ENCODE results near the gene TRAFD1. TPM values are rescaled to one million over a fixed set of nuclear protein-coding genes. Genes with fewer than 3 reads are reported as not detected.
"Not testable (repeated sequence)": the region's sequence is repeated elsewhere in the genome, so short reads cannot be mapped to it uniquely, and the experiment has no call there.

The TRAFD1 gene
- total RNA-seq (2014; rRNA removed; shearing (Covaris generic)) = 30.7 and 55.6 TPM in 2 replicates

GRCh38 chr12:112125250-112125999 is at the start of gene TRAFD1:
Gene TRAFD1 (plus strand): TSS chr12:112125560. CDS start chr12:112130523, 4,963 bp downstream.
- DNase-seq (ENCODE audit: low read depth) = peak; percentile 95

- no peak for DNase-seq (ENCODE audit: low read depth)
These were observed 38.1 kb upstream of the TRAFD1 start for GRCh38 chr12:112087055-112087850.

- no peak for DNase-seq (ENCODE audit: low read depth)
These were observed 37.5 kb upstream of the TRAFD1 start for GRCh38 chr12:112087851-112088250.

GRCh38 chr12:112091563-112091962 is 33.8 kb upstream of the TRAFD1 start:
- no peak for DNase-seq (ENCODE audit: low read depth)

GRCh38 chr12:112096070-112096469 is 29.3 kb upstream of the TRAFD1 start:
- no peak for DNase-seq (ENCODE audit: low read depth)

GRCh38 chr12:112096667-112097066 is 28.7 kb upstream of the TRAFD1 start:
- DNase-seq (ENCODE audit: low read depth) = peak; percentile 90

- DNase-seq (ENCODE audit: low read depth) = peak; percentile 36
These were observed 27.7 kb upstream of the TRAFD1 start for GRCh38 chr12:112097641-112098040.

GRCh38 chr12:112100500-112100899 is 24.9 kb upstream of the TRAFD1 start:
- not testable (repeated sequence) for DNase-seq (ENCODE audit: low read depth)

- no peak for DNase-seq (ENCODE audit: low read depth)
These were observed 23.2 kb upstream of the TRAFD1 start for GRCh38 chr12:112102127-112102526.

- DNase-seq (ENCODE audit: low read depth) = not testable (repeated sequence)
These were observed 22.6 kb upstream of the TRAFD1 start for GRCh38 chr12:112102746-112103145.

GRCh38 chr12:112103758-112104503 is 21.4 kb upstream of the TRAFD1 start:
- no peak for DNase-seq (ENCODE audit: low read depth)

GRCh38 chr12:112105891-112106290 is 19.5 kb upstream of the TRAFD1 start:
- no peak for DNase-seq (ENCODE audit: low read depth)

GRCh38 chr12:112107306-112108201 is 17.8 kb upstream of the TRAFD1 start:
- DNase-seq (ENCODE audit: low read depth) = no peak

- peak; percentile 80 for DNase-seq (ENCODE audit: low read depth)
These were observed 16.9 kb upstream of the TRAFD1 start, which contains the start of gene NAA25 for GRCh38 chr12:112108202-112109079. Gene NAA25 (minus strand): TSS chr12:112108783. CDS start chr12:112108773, 10 bp downstream.

- DNase-seq (ENCODE audit: low read depth) = peak; percentile 33
These were observed 14.3 kb upstream of the TRAFD1 start for GRCh38 chr12:112110787-112111662.

- DNase-seq (ENCODE audit: low read depth) = peak; percentile 63
These were observed 13.4 kb upstream of the TRAFD1 start for GRCh38 chr12:112111931-112112330.

- peak; percentile 88 for DNase-seq (ENCODE audit: low read depth)
These were observed 12.8 kb upstream of the TRAFD1 start for GRCh38 chr12:112112409-112113133.

Measured in M059J (cell line).